Loucy (cell line): ENCODE data around the gene TRAF6.

Source experiments
- CTCF ChIP-seq: fragments of 200-600 bp; sonication (generic); conservative IDR thresholded peaks from 2 replicates; pipeline ENCODE4 v1.5.1; 2014; ENCODE audit warnings: mild to moderate bottlenecking, antibody characterized with exemption, low read length
- EZH2phosphoT487 ChIP-seq: fragments of 200-600 bp; IDR thresholded peaks from 2 replicates; pipeline ENCODE4 v1.6.1; 2018; ENCODE audit warnings: antibody characterized with exemption, mild to moderate bottlenecking, moderate library complexity, borderline replicate concordance

GRCh38 chr11:36557991-36558390 is 47.9 kb upstream of the TRAF6 start:
- TF ChIP-seq CTCF (no peak), EZH2phosphoT487 (no peak)
